Stimulated activated CD4-positive, alpha-beta T cell treated with anti-CD3 and anti-CD28 coated beads, Interleukin-1b, Interleukin-23, amount 100 ng/mL, for 24 hours (primary cell): Measurements from ENCODE around the gene SP110.
"Not testable (repeated sequence)": the region's sequence is repeated elsewhere in the genome, so short reads cannot be mapped to it uniquely, and the experiment has no call there.

ENCODE experiments used
- DNase-seq, 4 experiments: peaks; one replicate each; pipeline ENCODE4 v3.0.0-alpha.2; 2020; ENCODE audit warnings: low read depth in 4 of 4, low spot score in 1 of 4

SP110 gene

DNA sequence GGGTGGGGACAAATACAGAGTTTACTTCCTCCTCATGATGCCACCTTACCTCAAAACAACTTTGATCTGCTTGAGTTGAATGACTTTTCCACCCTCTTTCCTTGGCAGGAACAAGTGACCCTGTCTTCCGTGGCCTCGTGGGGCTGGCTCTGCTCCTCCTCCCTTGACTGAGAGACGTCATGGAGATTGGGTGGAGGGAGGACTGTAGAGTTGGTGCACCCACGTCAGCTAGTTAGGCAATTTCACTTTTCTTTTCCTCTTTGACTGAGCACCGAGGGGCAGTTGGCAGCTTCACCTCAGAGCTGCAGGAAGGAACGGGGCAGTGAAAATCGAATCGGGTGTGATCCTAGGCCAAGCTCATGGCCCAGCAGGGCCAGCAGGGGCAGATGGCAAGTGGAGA lies 5.7 kb upstream of the SP110 start, which contains the start of gene SP140:
Gene SP140, plus strand, starts transcription at position 251 of the 400 bp plus-strand sequence. Its CDS starts 109 bp downstream, at position 360.
- DNase-seq = peak; percentile 40 to 72 (median 51)

DNA sequence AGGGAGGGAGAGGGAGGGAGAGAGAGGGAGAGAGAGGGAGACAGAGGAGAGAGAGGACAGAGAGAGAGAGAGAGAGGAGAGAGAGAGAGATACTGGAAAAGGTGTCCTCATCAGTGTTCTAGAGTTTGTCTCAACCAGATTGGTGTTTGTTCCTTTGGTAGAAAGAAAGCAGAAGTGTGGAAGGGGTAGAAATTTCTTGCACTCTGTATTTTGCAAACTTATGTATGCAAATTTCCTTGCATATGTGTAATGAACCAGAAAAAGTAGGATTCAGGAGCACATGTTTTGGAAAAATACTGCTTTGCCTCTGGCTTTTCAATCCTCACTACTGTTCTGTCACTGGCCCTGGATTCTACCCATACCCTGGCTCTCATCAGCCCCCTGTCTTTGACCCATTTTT lies 4.7 kb upstream of the SP110 start:
- DNase-seq = no peak

DNA sequence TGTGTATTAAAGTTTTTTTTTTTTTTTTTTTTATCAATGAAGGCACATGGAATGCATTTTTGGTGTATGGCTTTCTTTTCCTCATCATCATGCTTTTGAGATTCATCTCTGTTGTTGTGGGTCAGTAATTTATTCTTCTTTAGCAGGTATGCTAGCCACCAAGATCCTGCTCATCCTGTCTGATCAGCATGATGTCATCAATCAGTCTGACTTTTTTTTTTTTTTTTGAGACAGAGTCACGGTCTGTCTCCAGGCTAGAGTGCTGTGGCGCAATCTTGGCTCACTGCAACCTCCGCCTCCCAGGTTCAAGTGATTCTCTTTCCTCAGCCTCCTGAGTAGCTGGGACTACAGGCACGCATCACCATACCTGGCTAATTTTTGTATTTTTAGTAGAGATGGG lies 3.0 kb upstream of the SP110 start:
- not testable (repeated sequence) for DNase-seq

DNA sequence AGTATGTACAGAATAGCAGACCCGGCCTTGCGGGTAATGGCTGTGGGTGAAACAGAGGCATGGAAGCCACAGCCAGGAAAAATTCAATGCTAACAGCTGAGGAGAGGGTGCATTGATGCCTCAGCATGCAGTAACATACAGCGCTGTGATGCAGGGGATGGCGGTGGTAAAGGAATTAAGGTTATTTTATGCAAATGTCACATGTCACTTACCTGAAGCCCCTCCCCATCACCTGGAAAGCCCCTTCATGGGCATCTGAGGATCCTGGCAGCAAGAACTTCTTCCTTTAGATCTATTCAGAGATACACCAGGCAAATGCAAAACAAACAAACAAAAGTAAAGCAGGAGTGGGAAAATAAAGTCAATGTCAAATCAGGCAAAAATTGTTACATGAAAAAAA lies 1.7 kb upstream of the SP110 start:
- DNase-seq = no peak

DNA sequence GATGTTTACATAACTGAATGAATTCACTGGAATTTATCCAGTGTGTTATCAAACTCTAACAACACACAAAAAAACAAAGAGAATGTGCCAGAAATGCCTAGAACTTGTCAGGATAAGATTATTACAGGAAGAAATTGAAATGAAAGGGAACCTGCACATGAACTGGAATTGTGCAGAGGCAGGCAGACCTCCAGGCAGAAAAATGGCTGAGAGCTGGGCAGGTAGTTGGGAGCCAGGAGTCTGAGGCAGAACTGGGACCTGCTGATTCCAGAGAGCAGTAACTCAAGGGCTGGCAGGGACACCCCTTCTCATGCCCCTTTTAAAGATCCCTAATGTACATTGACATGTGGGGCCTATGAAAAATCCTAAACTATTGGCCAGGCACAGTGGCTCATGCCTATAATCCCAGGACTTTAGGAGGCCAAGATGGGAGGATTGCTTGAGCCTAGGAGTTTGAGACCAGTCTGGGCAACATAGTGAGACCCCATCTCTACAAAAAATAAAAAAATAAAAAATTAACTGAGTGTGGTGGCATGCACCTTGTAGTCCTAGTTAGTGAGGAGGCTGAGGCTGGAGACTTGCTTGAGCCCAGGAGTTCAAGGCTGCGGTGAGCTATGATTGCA lies 674 bp upstream of the SP110 start:
- no peak for DNase-seq

DNA sequence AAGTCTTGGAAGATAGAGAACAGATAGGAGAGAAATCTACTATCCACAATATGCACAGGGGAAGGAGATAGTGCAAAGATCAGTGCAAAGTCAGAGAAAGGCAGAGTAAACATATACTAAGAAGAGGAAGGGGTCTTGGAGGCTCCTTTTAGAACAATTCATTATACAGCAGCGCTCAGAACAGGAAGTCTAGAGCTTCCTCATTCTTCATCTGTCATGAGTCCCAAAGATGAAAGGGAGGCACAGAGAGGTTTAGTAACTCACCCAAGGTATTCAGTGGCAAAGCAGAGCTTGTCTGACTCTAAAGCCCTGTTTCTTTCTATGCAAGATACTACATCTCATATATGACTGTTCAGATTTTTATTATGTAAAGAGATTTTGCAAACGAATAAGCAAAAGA lies 1.4 kb downstream of the SP110 start:
- DNase-seq = no peak

DNA sequence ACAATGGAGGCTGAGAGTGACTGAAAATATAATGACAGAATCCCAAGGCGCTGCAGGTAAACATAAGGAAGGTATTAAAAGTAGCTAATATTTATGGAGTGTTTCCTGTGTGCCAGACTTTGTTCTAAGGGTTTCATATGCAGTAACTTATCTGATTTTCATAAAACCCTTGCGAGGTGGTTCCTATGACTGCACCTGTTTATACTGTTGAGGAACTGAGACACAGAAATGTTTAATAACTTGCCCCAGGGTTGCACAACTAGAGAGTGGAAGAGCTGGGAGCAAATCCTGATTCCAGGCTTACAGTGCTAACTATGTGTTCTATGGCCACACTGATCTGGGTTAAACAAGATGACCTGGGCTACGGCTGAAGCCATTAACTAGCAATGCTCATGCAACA lies 2.4 kb downstream of the SP110 start:
- no peak for DNase-seq

DNA sequence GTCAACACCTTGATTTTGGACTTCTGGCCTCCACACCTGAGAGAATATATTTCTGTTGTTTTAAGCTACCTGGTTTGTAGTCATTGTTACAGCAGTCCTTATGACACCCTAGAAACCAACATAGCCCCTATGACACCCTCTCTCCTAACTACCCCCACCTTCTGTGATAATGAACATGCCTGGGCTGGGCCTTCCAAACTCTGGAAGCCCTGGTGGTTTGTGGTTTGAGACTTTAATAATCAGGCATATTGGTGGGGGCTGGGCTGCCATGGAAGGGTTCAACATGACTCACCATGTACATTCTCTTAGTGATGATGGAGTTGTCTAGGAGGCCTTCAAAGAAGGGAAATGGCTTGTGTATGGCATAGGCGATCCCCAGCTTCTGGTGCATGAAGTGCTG lies 3.3 kb downstream of the SP110 start:
- no peak for DNase-seq

DNA sequence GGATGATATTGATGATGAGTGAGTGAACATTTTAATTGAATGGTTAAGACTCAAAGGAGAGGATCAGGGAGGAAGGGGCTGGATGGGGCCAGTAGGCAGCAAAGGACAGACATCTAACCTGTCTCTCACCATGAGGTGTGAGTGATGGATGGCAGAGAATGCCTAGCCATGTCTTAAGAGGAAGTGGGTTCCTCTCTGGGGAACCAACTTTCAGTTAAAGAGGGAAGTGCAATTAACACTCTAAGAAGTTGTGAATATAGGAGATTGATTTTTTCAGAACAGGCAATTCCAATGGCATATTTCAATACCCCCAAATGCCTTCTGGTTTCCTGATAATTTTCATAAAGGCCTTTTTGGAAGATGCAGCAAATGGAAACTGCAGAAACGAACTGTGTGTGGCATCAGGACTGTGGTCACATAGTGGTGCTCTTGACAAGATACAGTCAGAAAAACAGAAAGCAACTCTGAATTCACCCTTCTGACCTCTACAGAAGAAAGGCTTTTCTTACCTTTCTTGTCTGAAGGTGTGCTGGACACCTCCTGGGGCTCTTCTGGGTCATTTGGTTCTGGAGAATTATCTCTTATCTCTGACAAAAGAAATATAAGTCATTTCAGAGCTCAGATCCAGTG lies 10.2 kb downstream of the SP110 start:
- DNase-seq = no peak

DNA sequence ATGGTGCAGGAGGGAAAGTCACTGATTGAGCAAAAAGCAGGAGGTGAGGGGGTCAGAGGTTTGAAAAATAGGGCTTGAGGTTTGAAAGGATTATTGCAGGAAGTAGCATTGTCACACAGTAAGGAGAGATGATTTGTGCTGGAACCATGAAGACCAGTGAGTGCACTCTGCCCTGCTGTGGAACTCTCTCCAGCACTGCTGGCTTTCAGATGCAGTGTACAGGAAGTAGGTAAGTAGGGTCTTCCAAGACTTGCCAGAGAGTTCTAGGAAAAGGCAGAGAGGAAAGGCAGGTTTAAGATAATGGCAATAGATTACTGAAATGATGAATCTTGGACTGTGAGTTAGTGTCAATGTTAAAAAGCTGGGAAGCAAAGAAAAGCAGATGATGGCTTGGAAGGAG lies 11.2 kb downstream of the SP110 start:
- DNase-seq = no peak

DNA sequence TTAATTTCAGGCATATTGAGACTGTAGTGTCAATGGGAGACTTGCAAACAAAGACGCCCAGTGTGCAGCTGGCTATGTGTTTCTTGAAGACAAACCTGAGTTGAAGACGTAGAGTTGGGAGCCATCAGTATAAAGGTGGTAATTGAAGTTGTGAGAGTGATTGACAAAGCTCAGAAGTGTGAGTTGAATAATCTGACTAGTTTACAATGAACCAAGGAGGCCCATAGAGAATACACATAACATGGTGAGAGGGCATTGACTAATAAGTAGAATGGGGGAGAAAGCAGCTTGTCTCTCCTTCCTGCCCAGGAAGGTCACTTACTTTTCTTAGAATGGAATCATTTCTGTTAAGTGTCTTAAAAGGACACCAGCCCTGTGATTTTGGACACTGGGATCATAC lies 14.1 kb downstream of the SP110 start:
- no peak for DNase-seq

DNA sequence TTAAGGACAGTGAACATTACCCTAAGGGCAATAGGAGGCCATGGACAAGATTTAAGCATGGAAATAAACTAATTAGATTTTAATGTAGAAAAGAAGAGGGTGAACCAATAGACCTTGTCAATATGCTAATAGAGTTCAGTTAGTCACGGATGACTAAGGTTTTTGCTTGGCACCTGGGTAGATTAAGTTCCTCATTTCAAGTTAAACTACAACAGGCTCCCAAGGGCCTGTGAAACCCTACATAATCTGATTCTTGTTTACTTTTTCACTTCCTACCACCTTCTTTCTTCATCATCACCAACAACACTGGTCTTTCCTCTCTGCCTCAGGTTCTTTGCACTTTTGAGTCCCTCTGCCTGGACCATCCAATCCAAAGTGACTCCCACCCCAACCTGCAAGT lies 14.8 kb downstream of the SP110 start:
- DNase-seq = no peak

DNA sequence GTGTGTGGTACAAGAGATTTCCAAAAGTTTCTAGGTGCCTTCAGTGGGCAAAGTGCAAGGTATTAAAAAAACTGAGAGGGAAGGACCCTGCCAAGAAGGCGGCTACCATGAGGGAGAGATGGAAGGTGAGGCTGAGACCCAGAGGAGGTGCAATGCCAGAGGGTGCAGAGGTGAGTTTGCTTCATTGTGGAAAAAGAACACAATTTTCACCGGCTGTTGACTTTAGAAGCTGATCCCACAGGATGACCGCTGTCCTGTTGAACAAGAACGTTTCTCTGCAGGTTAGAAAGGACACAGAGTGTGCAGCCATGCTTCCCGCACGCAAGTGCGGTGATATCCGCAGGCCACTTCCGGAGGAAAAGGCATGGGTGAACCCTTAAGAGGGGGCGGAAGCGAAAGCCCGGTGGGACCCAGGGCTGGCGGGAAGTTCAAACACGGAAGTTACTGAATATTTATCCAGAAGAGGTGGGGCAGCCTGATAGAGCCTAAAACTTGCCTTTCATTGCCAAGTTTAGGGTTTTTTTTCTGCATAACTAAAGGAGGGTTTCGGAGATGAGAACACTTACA lies 16.6 kb downstream of the SP110 start:
- no peak for DNase-seq

DNA sequence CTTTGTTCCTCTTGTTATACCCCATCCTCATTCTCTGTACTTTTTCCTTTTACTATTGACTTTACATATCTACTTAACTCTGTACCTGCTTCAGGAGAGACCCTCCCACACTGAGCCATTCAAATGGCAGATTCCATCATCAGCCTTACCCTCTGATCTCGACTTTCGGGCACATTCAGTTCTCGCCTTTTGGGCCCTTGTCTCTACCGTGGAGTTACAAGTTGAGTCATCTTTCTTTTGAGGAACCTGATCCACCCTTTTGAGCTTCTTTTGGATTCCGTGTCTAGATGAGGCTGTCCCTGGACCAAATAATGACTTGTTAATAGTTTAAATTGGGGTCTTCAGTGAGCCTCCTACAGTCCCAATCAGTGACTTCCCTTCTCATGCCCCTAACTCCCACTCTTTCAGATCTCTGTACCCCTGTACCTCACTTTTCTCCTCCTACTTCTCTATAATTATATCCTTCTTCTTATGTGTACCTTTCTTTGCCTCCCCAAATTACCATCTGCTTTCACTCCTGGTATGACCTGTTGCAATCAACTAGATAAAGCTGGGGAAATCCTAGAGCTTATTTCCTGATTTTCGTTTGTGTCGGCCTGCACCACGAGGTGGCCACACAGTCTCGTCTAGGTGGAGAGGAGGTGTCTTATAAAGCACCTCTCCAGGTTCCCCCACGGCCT lies 17.2 kb downstream of the SP110 start:
- peak in 1 of 4 experiments; percentile 25 for DNase-seq

DNA sequence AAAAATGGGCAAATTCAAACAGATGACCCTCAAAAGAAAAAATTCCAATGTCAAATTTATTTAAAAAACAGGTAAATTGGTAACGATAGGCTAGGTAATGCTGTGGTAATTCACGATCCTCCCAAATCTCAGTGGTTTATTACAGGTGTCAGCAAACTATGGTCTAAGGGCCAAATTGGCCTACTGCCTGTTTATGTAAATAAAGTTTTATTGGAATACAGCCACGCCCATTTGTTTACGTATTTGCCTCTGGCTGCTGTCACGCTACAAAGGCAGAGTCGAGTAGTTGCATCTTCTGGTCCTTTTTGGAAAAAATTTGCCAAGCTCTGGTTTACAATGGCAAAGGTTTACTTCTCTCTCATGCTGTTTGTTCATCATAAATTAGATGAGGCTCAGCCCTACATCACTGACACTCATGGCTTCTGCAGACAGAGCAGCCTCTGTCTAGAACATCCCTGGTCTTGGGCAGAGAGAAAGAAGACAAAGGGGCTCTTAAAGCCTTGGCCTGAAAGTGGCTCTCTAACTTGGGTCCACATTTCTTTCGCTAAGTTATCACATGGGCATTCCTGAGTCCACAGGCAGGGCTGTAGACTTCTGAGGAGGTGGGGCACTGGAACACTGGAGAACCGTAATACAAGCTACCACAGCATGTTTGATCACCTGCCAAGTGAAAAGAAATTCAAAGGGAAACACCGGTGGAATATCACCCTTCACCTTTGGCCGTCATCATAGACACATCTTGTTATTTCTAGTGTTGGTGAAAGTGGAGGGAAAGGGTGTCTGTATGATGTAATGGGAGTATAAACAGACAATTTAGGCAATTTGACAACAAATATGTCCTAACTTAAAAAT lies 34.8 kb downstream of the SP110 start:
- DNase-seq = no peak

DNA sequence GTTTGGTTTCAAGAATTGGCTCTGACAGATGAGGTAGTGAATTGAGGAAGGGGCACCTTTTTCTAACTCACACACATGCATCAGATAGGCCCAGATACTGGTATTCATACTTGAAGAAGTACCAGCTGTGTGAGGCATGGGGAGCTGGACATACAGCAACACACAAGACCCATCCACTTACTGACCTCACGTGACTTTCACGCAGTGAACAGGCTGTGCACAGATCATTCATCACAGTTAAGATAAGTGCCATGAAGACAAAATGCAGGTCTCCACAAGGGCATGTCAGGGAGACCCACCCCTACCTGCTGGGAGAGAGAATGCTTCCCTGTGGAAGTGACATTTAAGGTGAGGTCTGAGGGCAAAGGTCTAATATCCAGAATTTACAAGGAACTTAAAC lies 38.6 kb downstream of the SP110 start:
- DNase-seq = no peak

DNA sequence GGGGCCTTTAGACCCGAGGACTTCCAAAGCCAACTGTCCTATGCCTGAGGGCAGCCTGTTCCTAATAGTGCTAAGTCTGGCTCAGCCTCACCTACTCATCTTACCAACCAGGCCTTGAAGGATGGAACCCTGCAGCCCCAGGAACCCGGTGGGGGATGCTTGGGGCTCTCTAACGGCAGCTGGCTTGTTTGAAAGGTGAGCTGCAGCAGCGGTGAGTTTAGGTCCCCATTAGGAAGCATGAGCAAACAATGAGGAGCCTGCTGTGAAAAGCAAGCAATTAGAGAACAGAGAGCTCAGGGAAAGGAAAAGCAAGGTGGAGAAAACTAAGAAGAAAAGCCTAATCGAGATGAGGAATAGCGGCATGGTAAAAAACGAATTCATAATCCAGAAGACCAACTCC lies 39.9 kb downstream of the SP110 start:
- no peak for DNase-seq

DNA sequence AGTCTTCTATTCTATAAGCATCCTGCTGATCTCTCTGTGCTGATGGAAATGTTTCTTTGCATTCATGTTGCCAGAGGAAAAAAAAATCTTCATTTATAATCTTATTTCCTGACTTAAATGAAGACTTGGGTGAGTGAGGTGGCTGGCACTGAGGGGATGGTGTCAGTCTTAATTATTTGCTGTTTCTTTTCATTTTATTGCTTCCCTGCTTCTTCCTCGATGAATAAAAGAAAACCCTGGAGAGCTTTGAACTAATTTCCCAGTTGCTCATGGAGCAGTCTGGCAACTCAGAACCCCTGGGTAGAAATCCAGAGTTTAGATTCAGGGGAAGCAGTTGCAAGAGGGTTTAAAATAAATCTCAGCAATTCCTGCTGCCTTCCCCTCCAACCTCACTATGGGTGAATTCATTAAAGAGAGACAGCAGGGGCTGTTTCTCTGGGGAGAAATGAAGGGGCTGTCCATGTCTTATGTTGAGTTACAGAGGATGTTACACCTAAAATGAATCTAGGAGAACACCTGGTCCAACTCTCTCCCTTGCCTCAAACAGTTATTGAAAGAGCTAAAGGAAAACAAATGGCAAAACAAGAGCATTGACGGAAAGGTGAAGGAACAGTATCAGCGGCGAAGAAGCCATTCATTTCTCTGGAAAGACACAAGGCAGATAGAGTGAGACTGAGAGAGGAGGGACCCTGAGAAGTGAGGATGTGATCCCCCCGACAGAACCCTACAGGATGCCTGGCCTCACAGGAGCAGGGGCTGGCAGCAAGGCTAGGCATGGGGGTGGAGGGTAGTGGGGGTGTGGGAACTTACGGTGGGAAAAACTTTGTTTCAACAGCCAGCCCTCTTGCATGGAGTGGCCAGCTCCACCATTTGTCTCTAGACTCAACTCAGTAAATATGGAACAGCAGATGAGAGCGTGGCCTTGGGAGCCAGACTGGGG lies 41.0 kb downstream of the SP110 start:
- no peak for DNase-seq

DNA sequence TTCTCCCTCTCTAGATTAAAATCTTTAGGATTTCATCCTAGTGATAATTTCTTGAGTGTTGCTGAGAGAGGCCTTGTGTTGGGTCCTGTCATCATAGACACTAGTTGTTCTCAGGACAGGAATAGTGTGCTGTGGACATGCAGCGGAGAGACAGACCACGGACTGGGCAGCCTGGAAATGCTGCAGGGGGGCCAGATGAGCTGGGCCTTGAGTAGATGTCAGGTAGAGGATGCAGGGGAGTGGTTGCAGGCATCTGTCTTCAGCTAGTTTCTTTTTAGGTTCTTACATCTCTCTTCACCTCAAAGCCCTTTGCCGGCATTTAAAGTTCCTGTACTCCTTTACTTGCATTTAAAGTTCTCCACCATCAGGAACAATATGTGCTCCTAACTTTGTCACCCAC lies 42.8 kb downstream of the SP110 start:
- no peak for DNase-seq

DNA sequence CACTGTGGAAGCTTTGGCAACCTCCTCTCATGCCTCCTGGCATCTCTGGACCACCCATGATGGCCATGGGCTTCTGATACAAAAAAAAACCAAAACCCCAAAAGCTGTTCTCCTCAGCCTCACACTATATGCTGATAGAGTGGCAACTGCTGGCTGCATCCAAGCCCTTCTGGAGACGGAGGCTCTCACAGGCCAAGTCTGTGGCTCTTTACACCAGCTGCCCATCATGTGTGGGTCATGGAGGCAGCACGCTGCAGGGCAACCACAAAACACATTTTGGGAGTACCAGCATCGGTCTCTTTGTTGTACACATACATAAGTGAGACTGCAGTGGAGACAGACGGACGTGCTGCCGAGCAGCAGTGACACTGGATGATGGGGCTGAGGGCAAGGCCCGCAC lies 45.3 kb downstream of the SP110 start:
- no peak for DNase-seq
